ENCODE measurements around the gene SERPIND1. TPM values are rescaled to one million over a fixed set of nuclear protein-coding genes. Genes with fewer than 3 reads are reported as not detected.

SERPIND1 gene
- total RNA-seq, 1 donor: 0.09 TPM

DNA sequence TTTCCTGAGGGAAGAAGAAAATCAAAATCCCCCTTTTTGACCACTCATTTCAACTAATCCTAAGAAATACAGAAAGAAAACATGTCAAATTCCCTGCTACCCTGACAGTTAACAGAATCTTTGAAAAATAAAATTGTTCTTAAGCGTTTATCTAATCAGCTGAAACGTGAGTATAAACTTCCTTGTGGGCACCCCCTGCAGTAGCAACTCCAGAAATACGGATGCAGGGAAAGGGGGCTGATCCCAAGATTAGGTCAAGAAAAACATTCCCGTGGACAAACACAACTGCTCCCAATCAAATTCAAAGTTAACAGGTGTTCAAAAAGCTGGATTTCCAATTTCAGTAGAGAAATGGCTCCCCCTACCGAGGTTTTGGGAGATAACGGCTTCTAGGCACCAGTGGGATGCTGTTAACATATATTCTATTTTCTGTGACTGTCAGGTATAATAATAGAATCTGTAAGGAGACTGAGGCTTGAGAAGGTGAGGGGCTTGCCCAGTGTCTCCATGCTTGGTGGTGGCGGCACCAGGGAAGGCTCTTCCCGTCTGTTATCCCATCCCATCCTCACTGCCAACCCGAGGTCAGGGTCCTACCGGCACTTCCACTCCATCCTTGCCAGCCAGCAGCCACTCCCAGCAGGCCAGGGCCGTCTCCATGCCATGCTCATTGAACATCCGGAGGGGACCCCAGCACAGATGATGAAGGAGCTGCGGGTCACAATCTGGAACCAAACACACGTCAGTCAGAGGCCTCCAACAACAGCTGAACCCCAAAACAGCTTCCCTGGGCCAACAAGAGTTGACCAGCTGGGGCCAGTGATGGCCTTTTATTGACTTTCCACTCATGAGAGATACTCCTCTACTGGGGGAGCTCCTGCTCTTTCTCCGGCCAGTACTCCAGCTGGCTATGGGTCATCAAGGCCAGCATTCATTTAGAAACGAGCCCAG is 32.0 kb upstream of the SERPIND1 start:
- DNase-seq (ENCODE audit: low read depth): peak; percentile 22

GRCh38 chr22:20742764-20743163 is 31.1 kb upstream of the SERPIND1 start:
- no peak for DNase-seq (ENCODE audit: low read depth)
- TF ChIP-seq, protein P1, sequence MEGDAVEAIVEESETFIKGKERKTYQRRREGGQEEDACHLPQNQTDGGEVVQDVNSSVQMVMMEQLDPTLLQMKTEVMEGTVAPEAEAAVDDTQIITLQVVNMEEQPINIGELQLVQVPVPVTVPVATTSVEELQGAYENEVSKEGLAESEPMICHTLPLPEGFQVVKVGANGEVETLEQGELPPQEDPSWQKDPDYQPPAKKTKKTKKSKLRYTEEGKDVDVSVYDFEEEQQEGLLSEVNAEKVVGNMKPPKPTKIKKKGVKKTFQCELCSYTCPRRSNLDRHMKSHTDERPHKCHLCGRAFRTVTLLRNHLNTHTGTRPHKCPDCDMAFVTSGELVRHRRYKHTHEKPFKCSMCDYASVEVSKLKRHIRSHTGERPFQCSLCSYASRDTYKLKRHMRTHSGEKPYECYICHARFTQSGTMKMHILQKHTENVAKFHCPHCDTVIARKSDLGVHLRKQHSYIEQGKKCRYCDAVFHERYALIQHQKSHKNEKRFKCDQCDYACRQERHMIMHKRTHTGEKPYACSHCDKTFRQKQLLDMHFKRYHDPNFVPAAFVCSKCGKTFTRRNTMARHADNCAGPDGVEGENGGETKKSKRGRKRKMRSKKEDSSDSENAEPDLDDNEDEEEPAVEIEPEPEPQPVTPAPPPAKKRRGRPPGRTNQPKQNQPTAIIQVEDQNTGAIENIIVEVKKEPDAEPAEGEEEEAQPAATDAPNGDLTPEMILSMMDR (IDR thresholded peaks at IDR 0.05; ENCODE audit: insufficient read depth, low read length): no peak
- H3K4me3 ChIP-seq (ENCODE audit: low read depth, low read length): no peak overlapping the region

More for the DNA sequence above, 32.0 kb upstream of the SERPIND1 start:
- TF ChIP-seq, protein P1 (IDR thresholded peaks at IDR 0.05; ENCODE audit: insufficient read depth, low read length): peak; percentile 49
- H3K4me3 ChIP-seq (ENCODE audit: low read depth, low read length): no peak overlapping the region

- DNase-seq (ENCODE audit: low read depth): no peak
- no peak overlapping the region for H3K4me3 ChIP-seq (ENCODE audit: low read depth, low read length)
- TF ChIP-seq, protein P1 (IDR thresholded peaks at IDR 0.05; ENCODE audit: insufficient read depth, low read length): no peak
Observed at GRCh38 chr22:20744456-20744855, 29.5 kb upstream of the SERPIND1 start.

- no peak overlapping the region for H3K4me3 ChIP-seq (ENCODE audit: low read depth, low read length)
- no peak for DNase-seq (ENCODE audit: low read depth)
- TF ChIP-seq, protein P1 (IDR thresholded peaks at IDR 0.05; ENCODE audit: insufficient read depth, low read length): no peak
Observed at GRCh38 chr22:20745119-20745518, 28.8 kb upstream of the SERPIND1 start.

GRCh38 chr22:20746431-20747189 is 27.3 kb upstream of the SERPIND1 start:
- no peak overlapping the region for H3K4me3 ChIP-seq (ENCODE audit: low read depth, low read length)
- TF ChIP-seq, protein P1 (IDR thresholded peaks at IDR 0.05; ENCODE audit: insufficient read depth, low read length): no peak
- DNase-seq (ENCODE audit: low read depth): no peak

DNA sequence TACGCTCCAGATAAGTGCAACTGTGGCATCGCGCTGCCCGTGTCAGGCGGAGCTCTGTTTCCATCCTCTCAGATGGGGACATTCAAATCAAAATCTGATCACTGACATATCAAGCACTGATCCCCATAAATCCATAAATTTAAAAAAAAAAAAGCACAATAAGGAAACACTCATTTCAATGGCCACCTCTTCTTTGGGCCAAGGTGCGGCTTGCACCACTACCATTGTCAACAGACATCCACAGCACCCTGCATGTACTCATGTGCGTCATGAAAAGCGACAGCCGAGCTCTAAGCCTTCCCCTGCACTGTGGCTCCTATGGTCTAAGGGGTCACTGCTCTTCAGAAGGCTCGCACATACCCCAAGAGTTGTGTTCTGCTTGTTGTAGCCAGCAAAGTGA is 26.7 kb upstream of the SERPIND1 start:
- no peak overlapping the region for H3K4me3 ChIP-seq (ENCODE audit: low read depth, low read length)
- DNase-seq (ENCODE audit: low read depth): no peak
- TF ChIP-seq, protein P1 (IDR thresholded peaks at IDR 0.05; ENCODE audit: insufficient read depth, low read length): no peak
